H1 (cell line): ENCODE results near the gene CCR1. TPM values are rescaled to one million over a fixed set of nuclear protein-coding genes. Genes with fewer than 3 reads are reported as not detected.

Source experiments
- CTCF ChIA-PET: fragments of 300-600 bp; sonication (Branson Sonifier 250); formaldehyde crosslinking; loops from one replicate; lab custom pipeline; 2021; ENCODE audit not compliant: partially characterized antibody; lab: Charles Lee
- POLR2A ChIA-PET: fragments of 300-600 bp; sonication (Branson Sonifier 250); formaldehyde crosslinking; loops from one replicate; lab custom pipeline; 2021; ENCODE audit warnings: inconsistent platforms; ENCODE audit not compliant: partially characterized antibody; lab: Charles Lee
- DNase-seq, 2 experiments: peaks; one replicate each; pipeline versions ENCODE4 v3.0.0 to v3.0.0-alpha.2; 2010 to 2022; ENCODE audit warnings: low spot score in 2 of 2, low read depth in 1 of 2, mixed read lengths in 1 of 2
- FAIRE-seq: peaks from 2 replicates; lab custom pipeline; 2011; peaks lifted over from hg19 to GRCh38; lab: Jason Lieb, UNC
- H2AFZ ChIP-seq: 2 replicates; pipeline ENCODE4 v1.8.1; 2012; ENCODE audit warnings: low read length, inconsistent platforms
- H2AK5ac ChIP-seq: 2 replicates; pipeline ENCODE4 v1.6.1; 2013; ENCODE audit warnings: low read depth, low read length
- H2BK120ac ChIP-seq: replicated peaks from 2 replicates; pipeline ENCODE3; 2013; ENCODE audit warnings: low read depth, low read length, inconsistent platforms
- H2BK12ac ChIP-seq: 2 replicates; pipeline ENCODE4 v1.6.1; 2013; ENCODE audit warnings: low read depth, low read length
- H2BK15ac ChIP-seq: 2 replicates; pipeline ENCODE4 v1.6.1; 2013; ENCODE audit warnings: low read length
- H2BK20ac ChIP-seq: 2 replicates; pipeline ENCODE4 v1.6.1; 2013; ENCODE audit warnings: low read length
- H2BK5ac ChIP-seq: 2 replicates; pipeline ENCODE4 v1.6.1; 2013; ENCODE audit warnings: low read depth, low read length
- H3K14ac ChIP-seq: 2 replicates; pipeline ENCODE4 v1.6.1; 2013; ENCODE audit warnings: inconsistent platforms; ENCODE audit not compliant: insufficient read length
- H3K18ac ChIP-seq: 2 replicates; pipeline ENCODE4 v1.6.1; 2013; ENCODE audit warnings: low read length; ENCODE audit errors: extremely low read depth
- H3K23ac ChIP-seq: 2 replicates; pipeline ENCODE4 v1.6.1; 2013; ENCODE audit warnings: inconsistent platforms; ENCODE audit not compliant: insufficient read length
- H3K23me2 ChIP-seq: 2 replicates; pipeline ENCODE4 v1.6.1; 2013; ENCODE audit warnings: low read depth, low read length
- H3K27ac ChIP-seq: 2 replicates; pipeline ENCODE4 v1.6.1; 2011; ENCODE audit warnings: low read depth, low read length, inconsistent platforms
- H3K27me3 ChIP-seq, 4 experiments: replicated peaks in 1 of 4; 1 replicate in 1 of 4; 2 replicates in 3 of 4; pipeline versions ENCODE4 v1.6.1 to v1.8.1; 2011 to 2013; ENCODE audit warnings: low read length in 3 of 4, mild to moderate bottlenecking in 3 of 4, inconsistent platforms in 2 of 4, mixed read lengths in 2 of 4, moderate library complexity in 1 of 4; ENCODE audit not compliant: control insufficient read depth in 3 of 4, insufficient read depth in 3 of 4; ENCODE audit errors: extremely low read depth in 1 of 4
- H3K36me3 ChIP-seq, 4 experiments: 2 replicates each; pipeline versions ENCODE4 v1.6.1 to v1.8.1; 2011 to 2013; ENCODE audit warnings: mild to moderate bottlenecking in 4 of 4, low read length in 3 of 4, moderate library complexity in 2 of 4, control low read depth in 1 of 4, inconsistent platforms in 1 of 4; ENCODE audit not compliant: insufficient read depth in 4 of 4, control insufficient read depth in 2 of 4
- H3K4ac ChIP-seq: replicated peaks from 2 replicates; pipeline ENCODE3; 2013; ENCODE audit warnings: low read length, low read depth, mixed read lengths, inconsistent platforms; ENCODE audit not compliant: insufficient read length
- H3K4me1 ChIP-seq, 4 experiments: replicated peaks in 1 of 4; 1 replicate in 1 of 4; 2 replicates in 3 of 4; pipeline versions ENCODE4 v1.6.1 to v1.8.1; 2011 to 2013; ENCODE audit warnings: low read length in 3 of 4, inconsistent platforms in 2 of 4, mixed read lengths in 1 of 4; ENCODE audit not compliant: insufficient read depth in 4 of 4, control insufficient read depth in 3 of 4
- H3K4me2 ChIP-seq, 2 experiments: 2 replicates each; pipeline versions ENCODE4 v1.6.1 to v1.8.1; 2011 to 2013; ENCODE audit warnings: low read depth in 2 of 2, low read length in 2 of 2, control low read depth in 1 of 2, inconsistent platforms in 1 of 2, mild to moderate bottlenecking in 1 of 2; ENCODE audit not compliant: insufficient read depth in 1 of 2
- H3K4me3 ChIP-seq, 4 experiments: fragments of 200-600, 300-600 bp in 1 of 4; sonication (generic), shearing (Covaris generic), sonication (Bioruptor Twin) in 1 of 4; 2 replicates each; pipeline versions ENCODE4 v1.5.1 to v1.8.1; 2011 to 2016; ENCODE audit warnings: low read length in 4 of 4, low read depth in 3 of 4, control low read depth in 2 of 4, inconsistent platforms in 2 of 4, mild to moderate bottlenecking in 2 of 4, mixed read lengths in 1 of 4, moderate library complexity in 1 of 4; ENCODE audit not compliant: insufficient read depth in 2 of 4; ENCODE audit errors: extremely low read depth in 1 of 4
- H3K56ac ChIP-seq: replicated peaks from 2 replicates; pipeline ENCODE3; 2013; ENCODE audit warnings: low read depth, mild to moderate bottlenecking, mixed read lengths, low read length, inconsistent platforms; ENCODE audit not compliant: insufficient read length
- H3K79me1 ChIP-seq: 2 replicates; pipeline ENCODE4 v1.6.1; 2013; ENCODE audit warnings: low read depth, low read length, control low read depth
- H3K79me2 ChIP-seq, 2 experiments: 2 replicates each; pipeline versions ENCODE4 v1.6.1 to v1.8.1; 2012 to 2013; ENCODE audit warnings: low read length in 2 of 2, mild to moderate bottlenecking in 2 of 2, inconsistent platforms in 1 of 2; ENCODE audit not compliant: insufficient read depth in 2 of 2, control insufficient read depth in 1 of 2
- H3K9ac ChIP-seq, 4 experiments: replicated peaks in 1 of 4; 1 replicate in 1 of 4; 2 replicates in 3 of 4; pipeline versions ENCODE4 v1.6.1 to v1.8.1; 2011 to 2013; ENCODE audit warnings: low read depth in 3 of 4, low read length in 3 of 4, control low read depth in 2 of 4, mild to moderate bottlenecking in 2 of 4, moderate library complexity in 2 of 4, inconsistent platforms in 1 of 4; ENCODE audit errors: extremely low read depth in 1 of 4
- H3K9me3 ChIP-seq, 2 experiments: 2 replicates each; pipeline versions ENCODE4 v1.6.1 to v1.8.1; 2012 to 2013; ENCODE audit warnings: mild to moderate bottlenecking in 2 of 2, moderate library complexity in 2 of 2, control low read depth in 1 of 2, inconsistent platforms in 1 of 2, low read depth in 1 of 2, low read length in 1 of 2, mixed read lengths in 1 of 2; ENCODE audit not compliant: insufficient read depth in 2 of 2
- H4K20me1 ChIP-seq, 2 experiments: replicated peaks in 1 of 2; 2 replicates each; pipeline versions ENCODE3 to v1.8.1; 2011 to 2013; ENCODE audit warnings: inconsistent platforms in 2 of 2, low read length in 2 of 2, mild to moderate bottlenecking in 1 of 2; ENCODE audit not compliant: insufficient read depth in 2 of 2, control insufficient read depth in 1 of 2
- H4K5ac ChIP-seq: 2 replicates; pipeline ENCODE4 v1.6.1; 2013; ENCODE audit warnings: low read length, low read depth, mixed read lengths, inconsistent platforms; ENCODE audit not compliant: insufficient read length
- H4K8ac ChIP-seq: 2 replicates; pipeline ENCODE4 v1.8.0; 2013; ENCODE audit warnings: mild to moderate bottlenecking, moderate library complexity, low read length, inconsistent platforms; ENCODE audit not compliant: insufficient read depth; ENCODE audit errors: extremely low read depth
- H4K91ac ChIP-seq: replicated peaks from 2 replicates; pipeline ENCODE3; 2013; ENCODE audit warnings: low read length, mixed read lengths, inconsistent platforms; ENCODE audit not compliant: insufficient read length
- MAX ChIP-seq: IDR thresholded peaks from 2 replicates; pipeline ENCODE4 v1.6.1; 2012; ENCODE audit warnings: inconsistent platforms
- WGBS, 2 experiments: shearing (Covaris generic) in 1 of 2; methylation state at CpG; one replicate each; pipeline versions ENCODE4 v1.1.6 to v1.1.7; 2013 to 2015; ENCODE audit warnings: low lambda C conversion rate in 2 of 2, mixed read lengths in 2 of 2, inconsistent platforms in 1 of 2, low coverage in 1 of 2, missing lambda C conversion rate in 1 of 2; ENCODE audit not compliant: insufficient replicate concordance in 2 of 2, insufficient coverage in 1 of 2, insufficient read length in 1 of 2; ENCODE audit errors: extremely low coverage in 1 of 2, missing lambda C conversion rate in 1 of 2; 5-methylcytosine and 5-hydroxymethylcytosine counted together
- polyA plus RNA-seq, 7 experiments: library from polyadenylated mRNA; depleted of rRNA in 3 of 7; stranded (reverse) in 5 of 7; unstranded in 2 of 7; fragments of >200 nt in 5 of 7; fragments of 200-250 nt in 2 of 7; gene quantifications; 1 replicate in 5 of 7; 2 replicates in 1 of 7; 4 replicates in 1 of 7; pipeline versions ENCODE4 v1.2.1 to v1.2.3, GENCODE V29; 2011 to 2013; ENCODE audit warnings: missing spikeins in 2 of 7, mixed read lengths in 2 of 7
- total RNA-seq: library from RNA; stranded (reverse); fragmentation: NEBNext Ultra II Directional; extraction: Animal tissue kit (Norgen Biotek cat#: 25700); gene quantifications from 2 replicates; pipeline ENCODE4 v1.2.1, GENCODE V29; 2021

The CCR1 gene
- total and polyA plus RNA-seq, 2 of the 8 experiments (the other 6 are each of a cell fraction or from before 2014, with no cell fraction given) = not detected

- FAIRE-seq (no peak), DNase-seq (no peak)
- Histone ChIP-seq H2AK5ac (no peak overlapping the region), H3K36me3 (no peaks in the 10 kb centered on the region), H3K9me3 (no peaks in the 10 kb centered on the region), H2BK120ac (no peak overlapping the region), H4K91ac (no peak overlapping the region), H3K23ac (no peak overlapping the region), H3K79me1 (no peaks in the 10 kb centered on the region), H3K79me2 (no peaks in the 10 kb centered on the region), H3K4me3 (no peak overlapping the region), H2BK12ac (no peak overlapping the region), H3K27me3 (no peaks in the 10 kb centered on the region), H3K56ac (no peak overlapping the region), H2BK20ac (no peak overlapping the region), H3K27ac (no peak overlapping the region), H4K20me1 (no peaks in the 10 kb centered on the region), H3K4me1 (peaks cover 0 to 4% (median 1%) of the 10 kb centered on the region in 4 experiments; a peak in 3 of 7 replicates), H3K14ac (no peak overlapping the region), H2BK5ac (no peak overlapping the region), H3K23me2 (no peaks in the 10 kb centered on the region), H2BK15ac (no peak overlapping the region; the same call in 1 of the 2 replicates), H3K9ac (no peak overlapping the region), H4K8ac (no peak overlapping the region), H2AFZ (no peak overlapping the region), H3K4ac (no peak overlapping the region), H4K5ac (no peak overlapping the region), H3K18ac (no peak overlapping the region), H3K4me2 (no peak overlapping the region)
- WGBS, 2 experiments = 81% methylated on average over 2 of the region's 2 CpGs; no CpG with 5 or more reads in 1 of the 2 experiments
- no peak for TF ChIP-seq MAX
- ChIA-PET CTCF (interaction anchor here (0.7 to 2.0 kb wide), 6 partner anchors 19 to 171 kb away, joined by 3 to 9 read pairs (median 4); no protein-coding TSS in a partner anchor), POLR2A (no interaction called here)
Observed at GRCh38 chr3:46239952-46240351, 31.8 kb upstream of the CCR1 start.
